GM23338 (cell line): ENCODE measurements around the gene BRD3. TPM values are rescaled to one million over a fixed set of nuclear protein-coding genes. Genes with fewer than 3 reads are reported as not detected.

ENCODE experiments used
- ATAC-seq: fragments of 200-7000 bp; cut with Tn5 transposase; 3 replicates; pipeline ENCODE4 v1.9.1; 2020
- DNase-seq: peaks from one replicate; pipeline ENCODE4 v3.0.0-alpha.2; 2015; ENCODE audit warnings: low spot score
- H2AFZ ChIP-seq: fragments of 200-600 bp; sonication (generic); 2 replicates; pipeline ENCODE4 v1.8.0; 2016; ENCODE audit warnings: antibody characterized with exemption, mild to moderate bottlenecking, moderate library complexity
- H3F3A ChIP-seq: fragments of 200-600 bp; sonication (generic); replicated peaks from 2 replicates; pipeline ENCODE4 v1.8.0; 2017; ENCODE audit warnings: antibody characterized with exemption, mixed run types, low read depth
- H3K27ac ChIP-seq: fragments of 200-600 bp; sonication (generic); 2 replicates; pipeline ENCODE4 v1.6.1; 2016; ENCODE audit warnings: low read depth
- H3K27me3 ChIP-seq: fragments of 200-600 bp; sonication (generic); 2 replicates; pipeline ENCODE4 v1.8.0; 2016; ENCODE audit warnings: mild to moderate bottlenecking, mixed run types, moderate library complexity; ENCODE audit not compliant: insufficient read depth
- H3K36me3 ChIP-seq: fragments of 200-600 bp; sonication (generic); 2 replicates; pipeline ENCODE4 v1.8.0; 2016; ENCODE audit warnings: mild to moderate bottlenecking; ENCODE audit not compliant: insufficient read depth
- H3K4me1 ChIP-seq: fragments of 200-600 bp; sonication (generic); 2 replicates; pipeline ENCODE4 v1.8.0; 2016; ENCODE audit warnings: mild to moderate bottlenecking, moderate library complexity; ENCODE audit not compliant: insufficient read depth
- H3K4me2 ChIP-seq: fragments of 200-600 bp; sonication (generic); 2 replicates; pipeline ENCODE4 v1.7.1; 2017; ENCODE audit warnings: mixed run types
- H3K4me3 ChIP-seq: fragments of 200-600 bp; sonication (generic); 2 replicates; pipeline ENCODE4 v1.6.1; 2016; ENCODE audit warnings: mixed run types
- H3K79me2 ChIP-seq: fragments of 200-600 bp; sonication (generic); replicated peaks from 2 replicates; pipeline ENCODE4 v1.8.0; 2017; ENCODE audit warnings: mild to moderate bottlenecking; ENCODE audit not compliant: insufficient read depth
- H3K9me2 ChIP-seq: fragments of 200-600 bp; sonication (generic); 2 replicates; pipeline ENCODE4 v1.8.0; 2017; ENCODE audit not compliant: insufficient read depth
- H4K20me1 ChIP-seq: fragments of 200-600 bp; sonication (generic); replicated peaks from 2 replicates; pipeline ENCODE4 v1.8.0; 2017; ENCODE audit warnings: mild to moderate bottlenecking; ENCODE audit not compliant: insufficient read depth
- H3K27ac Mint-ChIP-seq: 2 replicates; pipeline ENCODE4 v1.8.0; 2020; ENCODE audit warnings: inconsistent platforms, mild to moderate bottlenecking, moderate library complexity, mixed read lengths
- H3K27me3 Mint-ChIP-seq: 3 replicates; pipeline ENCODE4 v1.8.0; 2022; ENCODE audit warnings: low read depth, mild to moderate bottlenecking, moderate library complexity, mixed read lengths, inconsistent platforms; ENCODE audit not compliant: insufficient read depth, poor library complexity
- H3K36me3 Mint-ChIP-seq: 3 replicates; pipeline ENCODE4 v1.8.0; 2021; ENCODE audit warnings: low read depth, mild to moderate bottlenecking, inconsistent platforms, moderate library complexity, mixed read lengths
- H3K4me1 Mint-ChIP-seq: 3 replicates; pipeline ENCODE4 v1.8.0; 2020; ENCODE audit warnings: mild to moderate bottlenecking, inconsistent platforms, mixed read lengths
- H3K4me3 Mint-ChIP-seq: 3 replicates; pipeline ENCODE4 v1.8.0; 2021; ENCODE audit warnings: moderate library complexity, mild to moderate bottlenecking, inconsistent platforms, mixed read lengths
- H3K9me3 Mint-ChIP-seq: 3 replicates; pipeline ENCODE4 v1.8.0; 2020; ENCODE audit warnings: moderate library complexity, mild to moderate bottlenecking, inconsistent platforms, mixed read lengths
- CTCF ChIP-seq, 2 experiments: fragments of 200-600 bp in 1 of 2; sonication (generic) in 1 of 2; conservative IDR thresholded peaks; 2 replicates each; pipeline versions ENCODE4 v1.5.1 to v1.6.1; 2016 to 2017; ENCODE audit warnings: antibody characterized with exemption in 2 of 2, low read depth in 2 of 2, mild to moderate bottlenecking in 2 of 2, moderate library complexity in 1 of 2
- ETS1 ChIP-seq: IDR thresholded peaks from 2 replicates; pipeline ENCODE4 v1.6.1; 2016; ENCODE audit warnings: antibody characterized with exemption
- EZH2 ChIP-seq: fragments of 200-600 bp; sonication (generic); IDR thresholded peaks from one replicate; pipeline ENCODE4 v1.8.0; 2017; ENCODE audit warnings: antibody characterized with exemption, mild to moderate bottlenecking, low read depth; ENCODE audit not compliant: unreplicated experiment
- JUNB ChIP-seq: IDR thresholded peaks from one replicate; pipeline ENCODE4 v1.6.1; 2016; ENCODE audit warnings: antibody characterized with exemption; ENCODE audit not compliant: unreplicated experiment
- NANOG ChIP-seq: IDR thresholded peaks from 2 replicates; pipeline ENCODE4 v1.6.1; 2016; ENCODE audit warnings: antibody characterized with exemption, borderline replicate concordance
- POLR2AphosphoS5 ChIP-seq: IDR thresholded peaks from 2 replicates; pipeline ENCODE4 v1.6.1; 2016; ENCODE audit warnings: antibody characterized with exemption, low read depth
- REST ChIP-seq: IDR thresholded peaks from one replicate; pipeline ENCODE4 v1.6.1; 2018; ENCODE audit warnings: antibody characterized with exemption; ENCODE audit not compliant: unreplicated experiment
- STAT1 ChIP-seq: IDR thresholded peaks from one replicate; pipeline ENCODE4 v1.6.1; 2016; ENCODE audit warnings: antibody characterized with exemption; ENCODE audit not compliant: unreplicated experiment
- ZNF114 ChIP-seq: fragments of 250-450 bp; sonication (Bioruptor Pico); IDR thresholded peaks from 2 replicates; pipeline ENCODE4 v1.5.0; 2020; ENCODE audit warnings: mild to moderate bottlenecking, moderate library complexity
- ZNF331 ChIP-seq: fragments of 250-450 bp; sonication (Bioruptor Pico); IDR thresholded peaks from 2 replicates; pipeline ENCODE4 v1.5.0; 2020; ENCODE audit warnings: low read depth, mild to moderate bottlenecking, moderate library complexity
- polyA plus RNA-seq: library from polyadenylated mRNA; unstranded; fragments of >200 nt; fragmentation: Nextera tagmentation; extraction: Ambion mirVana; gene quantifications from 2 replicates; pipeline ENCODE4 v1.2.1, GENCODE V29; 2016
- total RNA-seq: library from RNA; depleted of rRNA; stranded (reverse); fragments of >200 nt; shearing (Covaris generic); gene quantifications from 2 replicates; pipeline ENCODE4 v1.2.3, GENCODE V29; 2014

The BRD3 gene
- total and polyA plus RNA-seq, 2 experiments from 2014 or later = 46.0 to 88.0 TPM

- no peak for TF ChIP-seq REST
Observed at GRCh38 chr9:134028575-134029247, 39.1 kb downstream of the BRD3 start (continued).

- Mint-ChIP-seq H3K9me3 (no peaks in the 10 kb centered on the region; the same call in 2 of the 3 replicates), H3K4me3 (no peak overlapping the region), H3K27me3 (peaks cover 2% of the 10 kb centered on the region), H3K36me3 (peaks cover 21% of the 10 kb centered on the region), H3K4me1 (peaks cover 14% of the 10 kb centered on the region), H3K27ac (no peak overlapping the region)
- Histone ChIP-seq H3K4me3 (no peak overlapping the region), H3K4me2 (no peak overlapping the region), H2AFZ (no peak overlapping the region), H3K9me2 (no peaks in the 10 kb centered on the region), H3K36me3 (peaks cover 15% of the 10 kb centered on the region; the same call in 1 of the 2 replicates), H3K4me1 (peaks cover 13% of the 10 kb centered on the region), H3K27ac (no peak overlapping the region), H3K27me3 (no peaks in the 10 kb centered on the region), H3F3A (0 out of 2 replicates have a peak, but pooled peaks cover 6% of the 10 kb centered on the region), H4K20me1 (no peaks in the 10 kb centered on the region; the same call in 1 of the 2 replicates), H3K79me2 (no peaks in the 10 kb centered on the region)
- no peak for ATAC-seq
- no peak for DNase-seq
- no peak for TF ChIP-seq ZNF114 (CRISPR knock-in tag)
- TF ChIP-seq STAT1 = no peak
- TF ChIP-seq POLR2AphosphoS5 = no peak
- no peak for TF ChIP-seq ZNF331 (CRISPR knock-in tag)
- TF ChIP-seq ETS1 = no peak
- TF ChIP-seq EZH2 = no peak
- TF ChIP-seq JUNB = no peak
- no peak for TF ChIP-seq REST
- TF ChIP-seq CTCF (conservative IDR thresholded peaks at IDR 0.05; ENCODE audit: low read depth in 2 of 2) = no peak
- no peak for TF ChIP-seq NANOG
Observed at GRCh38 chr9:134028076-134028475, 39.8 kb downstream of the BRD3 start.
